Nephron progenitor cell (in vitro differentiated cells): ENCODE results near the gene NAA25.
"Not testable (repeated sequence)": the region's sequence is repeated elsewhere in the genome, so short reads cannot be mapped to it uniquely, and the experiment has no call there.

Source experiments
- DNase-seq: peaks from one replicate; pipeline ENCODE4 v3.0.0; 2021
- H3K27ac Mint-ChIP-seq: 2 replicates; pipeline ENCODE4 v1.8.0; 2021; ENCODE audit warnings: mild to moderate bottlenecking, moderate library complexity, mixed read lengths
- H3K27me3 Mint-ChIP-seq: 2 replicates; pipeline ENCODE4 v1.8.0; 2021; ENCODE audit warnings: mild to moderate bottlenecking, low read depth, mixed read lengths; ENCODE audit not compliant: poor library complexity
- H3K36me3 Mint-ChIP-seq: 2 replicates; pipeline ENCODE4 v1.8.0; 2021; ENCODE audit warnings: low read depth, mixed read lengths
- H3K4me1 Mint-ChIP-seq: 2 replicates; pipeline ENCODE4 v1.8.0; 2021; ENCODE audit warnings: mixed read lengths
- H3K4me3 Mint-ChIP-seq: 2 replicates; pipeline ENCODE4 v1.8.0; 2021; ENCODE audit warnings: mild to moderate bottlenecking, moderate library complexity, mixed read lengths
- H3K9me3 Mint-ChIP-seq: 2 replicates; pipeline ENCODE4 v1.8.0; 2021; ENCODE audit warnings: mild to moderate bottlenecking, moderate library complexity, mixed read lengths
- TF ChIP-seq, protein P1 (sequence below): fragments of 200-600 bp; sonication (generic); IDR thresholded peaks from 2 replicates; pipeline ENCODE4 v1.5.0; 2021; ENCODE audit warnings: antibody characterized with exemption

Gene NAA25

GRCh38 chr12:112112409-112113133 is 4.0 kb upstream of the NAA25 start:
- Mint-ChIP-seq H3K9me3 (no peaks in the 10 kb centered on the region), H3K27ac (peak overlapping the region; percentile 20), H3K36me3 (no peaks in the 10 kb centered on the region), H3K4me1 (peaks cover 46% of the 10 kb centered on the region), H3K4me3 (no peak overlapping the region), H3K27me3 (no peaks in the 10 kb centered on the region)
- TF ChIP-seq, protein P1, sequence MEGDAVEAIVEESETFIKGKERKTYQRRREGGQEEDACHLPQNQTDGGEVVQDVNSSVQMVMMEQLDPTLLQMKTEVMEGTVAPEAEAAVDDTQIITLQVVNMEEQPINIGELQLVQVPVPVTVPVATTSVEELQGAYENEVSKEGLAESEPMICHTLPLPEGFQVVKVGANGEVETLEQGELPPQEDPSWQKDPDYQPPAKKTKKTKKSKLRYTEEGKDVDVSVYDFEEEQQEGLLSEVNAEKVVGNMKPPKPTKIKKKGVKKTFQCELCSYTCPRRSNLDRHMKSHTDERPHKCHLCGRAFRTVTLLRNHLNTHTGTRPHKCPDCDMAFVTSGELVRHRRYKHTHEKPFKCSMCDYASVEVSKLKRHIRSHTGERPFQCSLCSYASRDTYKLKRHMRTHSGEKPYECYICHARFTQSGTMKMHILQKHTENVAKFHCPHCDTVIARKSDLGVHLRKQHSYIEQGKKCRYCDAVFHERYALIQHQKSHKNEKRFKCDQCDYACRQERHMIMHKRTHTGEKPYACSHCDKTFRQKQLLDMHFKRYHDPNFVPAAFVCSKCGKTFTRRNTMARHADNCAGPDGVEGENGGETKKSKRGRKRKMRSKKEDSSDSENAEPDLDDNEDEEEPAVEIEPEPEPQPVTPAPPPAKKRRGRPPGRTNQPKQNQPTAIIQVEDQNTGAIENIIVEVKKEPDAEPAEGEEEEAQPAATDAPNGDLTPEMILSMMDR, result no peak
- DNase-seq, result no peak

- Mint-ChIP-seq H3K9me3 (no peaks in the 10 kb centered on the region), H3K27ac (no peak overlapping the region), H3K4me1 (peaks cover 49% of the 10 kb centered on the region), H3K27me3 (no peaks in the 10 kb centered on the region), H3K4me3 (no peak overlapping the region), H3K36me3 (no peaks in the 10 kb centered on the region)
- TF ChIP-seq, protein P1, result no peak
- no peak for DNase-seq
Observed at GRCh38 chr12:112111931-112112330, 3.3 kb upstream of the NAA25 start.

DNA sequence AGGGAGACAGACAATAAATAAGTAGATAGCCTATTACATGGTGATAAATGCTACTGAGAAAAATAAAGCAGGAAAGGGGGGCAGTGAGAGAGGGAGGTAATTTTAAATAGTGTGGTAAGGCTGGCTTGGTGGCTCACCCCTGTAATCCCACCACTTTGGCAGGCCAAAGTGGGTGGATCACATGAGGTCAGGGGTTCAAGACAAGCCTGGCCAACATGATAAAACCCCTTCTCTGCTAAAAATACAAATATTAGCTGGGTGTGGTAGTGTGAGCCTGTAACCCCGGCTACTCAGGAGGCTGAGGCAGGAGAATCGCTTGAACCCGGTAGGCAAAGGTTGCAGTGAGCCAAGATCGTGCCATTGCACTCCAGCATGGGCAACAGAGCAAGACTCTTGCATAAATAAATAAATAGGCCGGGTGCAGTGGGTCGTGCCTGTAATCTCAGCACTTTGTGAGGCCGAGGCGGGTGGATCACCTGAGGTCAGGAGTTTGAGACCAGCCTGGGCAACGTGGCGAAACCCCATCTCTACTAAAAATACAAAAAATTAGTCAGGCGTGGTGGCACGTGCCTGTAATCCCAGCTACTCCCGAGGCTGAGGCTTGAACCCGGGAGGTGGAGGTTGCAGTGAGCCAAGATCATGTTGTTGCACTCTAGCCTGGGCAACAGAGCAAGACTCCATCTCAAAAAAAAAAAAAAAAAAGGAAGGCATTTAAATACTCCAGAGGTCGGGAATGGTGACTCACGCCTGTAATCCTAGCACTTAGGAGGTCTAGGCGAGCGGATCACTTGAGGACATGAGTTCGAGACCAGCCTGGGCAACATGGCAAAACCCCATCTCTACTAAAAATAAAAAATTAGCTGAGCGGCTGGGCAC is 2.4 kb upstream of the NAA25 start:
- not testable (repeated sequence) for DNase-seq, H3K9me3 Mint-ChIP-seq, H3K36me3 Mint-ChIP-seq, H3K27me3 Mint-ChIP-seq
- Mint-ChIP-seq H3K4me3 (peak overlapping the region; percentile 14), H3K4me1 (peaks cover 49% of the 10 kb centered on the region), H3K27ac (peak overlapping the region; percentile 30)

DNA sequence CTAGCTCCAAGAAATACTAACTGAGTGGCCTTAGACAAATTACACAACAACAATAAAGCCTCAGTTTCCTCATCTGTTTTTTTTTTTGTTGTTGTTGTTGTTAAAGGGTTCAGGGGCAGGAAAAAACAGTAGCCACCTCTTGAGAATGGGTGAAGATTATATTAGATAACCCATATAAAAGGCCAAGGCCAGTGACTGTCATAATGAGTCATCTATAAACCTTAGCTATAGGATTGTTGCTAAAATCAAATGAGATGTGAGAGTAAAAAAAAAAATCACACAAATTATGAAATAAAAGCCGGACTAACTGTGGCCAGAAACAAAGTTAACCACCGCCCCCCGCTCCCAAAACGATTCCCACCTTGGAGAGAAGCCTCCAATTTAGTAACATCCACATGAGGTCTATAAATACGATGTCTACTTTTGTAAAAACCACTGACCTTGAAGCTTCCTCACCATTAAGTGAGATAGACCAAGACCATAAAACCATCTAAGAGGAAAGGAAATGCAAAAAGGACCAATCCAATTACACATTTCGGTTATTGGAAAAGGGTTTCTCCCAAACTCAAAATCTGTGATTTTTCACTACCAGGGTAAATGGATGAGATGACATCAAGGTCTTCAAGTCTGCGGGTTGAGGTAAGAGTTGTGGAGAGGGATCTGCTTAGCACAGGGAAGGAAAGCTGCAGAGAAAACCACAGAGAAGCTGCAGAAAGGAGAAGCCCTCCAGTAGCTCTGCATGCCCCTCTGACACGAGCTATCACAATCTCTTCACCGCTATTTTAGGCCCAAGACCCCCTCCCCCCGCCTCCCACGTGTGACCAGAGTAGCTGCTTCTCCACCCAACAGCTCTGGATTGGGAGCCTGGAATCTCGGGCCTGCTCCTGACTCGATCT is 1.0 kb downstream of the NAA25 start:
- Mint-ChIP-seq H3K9me3 (no peaks in the 10 kb centered on the region), H3K4me1 (peaks cover 65% of the 10 kb centered on the region), H3K27me3 (no peaks in the 10 kb centered on the region), H3K4me3 (peak overlapping the region; percentile 94), H3K36me3 (peaks cover 19% of the 10 kb centered on the region), H3K27ac (peak overlapping the region; percentile 92)
- TF ChIP-seq, protein P1, result no peak
- DNase-seq, result peak; percentile 49

DNA sequence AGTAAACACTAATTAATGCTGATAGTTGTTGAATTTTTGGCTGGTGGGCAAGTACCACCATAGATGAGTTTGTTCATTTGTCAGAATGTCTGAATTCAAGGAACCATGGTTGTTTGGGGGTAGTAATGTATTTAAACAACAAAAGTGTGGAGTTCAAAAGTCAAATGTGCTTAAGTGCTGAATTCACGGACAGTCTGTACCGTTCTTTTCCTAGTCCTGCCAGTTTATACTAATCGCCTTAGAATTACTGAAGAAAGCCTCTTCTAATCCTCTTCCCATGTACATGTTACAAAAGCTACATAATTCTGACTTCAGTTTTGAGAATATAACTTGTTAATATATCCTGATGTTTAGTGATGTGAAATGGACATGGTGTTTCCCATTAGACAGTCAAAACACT is 2.7 kb downstream of the NAA25 start:
- TF ChIP-seq, protein P1, result no peak
- no peak for DNase-seq
- Mint-ChIP-seq H3K27ac (no peak overlapping the region), H3K4me3 (no peak overlapping the region), H3K4me1 (peaks cover 57% of the 10 kb centered on the region), H3K27me3 (no peaks in the 10 kb centered on the region), H3K36me3 (peaks cover 30% of the 10 kb centered on the region), H3K9me3 (no peaks in the 10 kb centered on the region)
